ENCODE results near the gene UBE2N.

The UBE2N gene

DNA sequence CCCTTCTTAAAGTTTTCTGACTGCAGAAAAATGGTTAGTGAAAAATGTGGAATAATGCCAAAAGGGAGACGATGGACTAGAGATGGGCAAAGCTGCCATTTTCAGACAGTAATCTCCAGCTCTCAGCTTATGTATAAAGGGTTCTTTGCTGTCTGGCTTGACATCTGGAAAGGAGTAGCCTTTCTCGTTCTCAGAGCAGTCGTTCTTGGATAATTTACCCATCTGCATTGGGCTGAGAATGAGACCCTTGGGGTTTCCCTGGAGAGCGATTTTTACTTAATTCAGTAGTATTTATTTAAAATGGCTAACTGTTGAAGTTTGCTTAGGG is 62.8 kb downstream of the UBE2N start:
- DNase-seq, result no peak

DNA sequence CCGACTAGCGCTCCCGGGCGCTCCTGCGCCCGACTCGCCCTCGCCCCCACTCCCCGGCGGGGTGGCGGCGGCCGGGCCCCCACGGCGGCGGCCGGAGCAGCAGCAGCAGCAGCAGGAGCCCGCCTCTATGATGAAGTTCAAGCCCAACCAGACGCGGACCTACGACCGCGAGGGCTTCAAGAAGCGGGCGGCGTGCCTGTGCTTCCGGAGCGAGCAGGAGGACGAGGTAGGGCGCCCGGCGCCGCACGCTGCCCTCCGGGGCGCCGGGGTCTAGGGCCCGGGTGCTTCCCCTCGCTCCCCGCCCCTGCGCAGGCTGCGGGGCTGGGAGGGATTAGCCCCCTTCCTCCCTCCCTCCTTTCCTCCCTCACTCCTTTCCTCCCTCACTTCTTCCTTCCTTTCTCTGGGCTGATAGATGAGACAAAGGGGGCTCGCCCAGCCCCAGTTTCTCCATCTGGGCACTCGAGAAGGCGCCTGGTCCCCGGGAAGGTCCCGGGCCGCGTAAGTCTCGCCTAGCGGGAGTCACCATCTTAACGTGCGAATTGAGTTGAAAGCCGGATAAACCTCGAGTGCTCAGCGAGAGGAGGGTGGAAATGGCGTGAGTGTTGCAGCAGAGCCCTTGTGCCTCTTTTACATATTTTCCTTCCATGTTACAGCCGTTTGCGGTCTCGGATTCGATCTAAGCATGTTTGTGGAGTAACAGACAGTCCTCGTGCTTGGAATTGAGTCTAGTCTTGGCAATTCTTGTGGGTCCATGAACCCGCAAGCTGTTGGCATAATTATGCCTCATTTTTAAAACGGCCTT is 63.4 kb downstream of the UBE2N start:
- peak; percentile 72 for DNase-seq

GRCh38 chr12:93377252-93378195 is 64.2 kb downstream of the UBE2N start, which contains the start of gene NUDT4:
Gene NUDT4 (plus strand): TSS chr12:93377925. CDS start chr12:93378323, 398 bp downstream.
- peak; percentile 98 for DNase-seq

- no peak for DNase-seq
These were observed 65.1 kb downstream of the UBE2N start for GRCh38 chr12:93376436-93377251.

DNA sequence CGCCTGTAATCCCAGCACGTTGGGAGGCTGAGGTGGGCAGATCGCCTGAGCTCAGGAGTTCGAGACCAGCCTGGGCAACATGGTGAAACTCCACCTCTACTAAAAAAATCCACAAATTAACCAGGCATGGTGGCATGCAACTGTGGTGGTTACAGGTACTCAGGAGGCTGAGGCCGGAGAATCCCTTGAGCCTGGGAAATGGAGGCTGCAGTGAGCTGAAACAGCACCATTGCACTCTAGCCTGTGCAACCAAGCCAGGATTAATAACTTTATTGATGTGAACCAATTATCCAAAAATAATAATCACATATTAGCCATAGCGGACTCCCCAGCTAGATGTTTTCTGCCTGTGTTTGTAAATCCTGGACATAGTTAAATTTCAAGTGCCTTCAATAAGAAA is 65.8 kb downstream of the UBE2N start:
- DNase-seq, result no peak

- DNase-seq, result no peak
These were observed 67.6 kb downstream of the UBE2N start for GRCh38 chr12:93373961-93374656.

- no peak for DNase-seq
These were observed 70.8 kb downstream of the UBE2N start for GRCh38 chr12:93370947-93371346.

DNA sequence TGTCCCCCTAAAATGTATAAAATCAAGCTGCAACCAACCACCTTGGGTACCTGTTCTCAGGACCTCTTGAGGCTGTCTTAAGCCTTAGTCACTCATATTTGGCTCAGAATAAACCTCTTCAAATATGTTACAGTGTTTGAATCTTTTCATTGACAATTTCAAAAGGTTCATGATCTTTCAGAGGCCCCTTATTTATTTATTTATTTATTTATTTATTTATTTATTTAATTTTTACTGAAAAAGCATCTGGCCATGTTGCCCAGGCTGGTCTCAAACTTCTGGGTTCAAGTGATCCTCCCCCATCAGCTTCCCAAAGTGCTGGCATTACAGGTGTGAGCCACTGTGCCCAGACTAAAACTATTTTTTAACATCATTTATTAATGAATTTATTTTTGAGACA is 72.2 kb downstream of the UBE2N start:
- no peak for DNase-seq

DNA sequence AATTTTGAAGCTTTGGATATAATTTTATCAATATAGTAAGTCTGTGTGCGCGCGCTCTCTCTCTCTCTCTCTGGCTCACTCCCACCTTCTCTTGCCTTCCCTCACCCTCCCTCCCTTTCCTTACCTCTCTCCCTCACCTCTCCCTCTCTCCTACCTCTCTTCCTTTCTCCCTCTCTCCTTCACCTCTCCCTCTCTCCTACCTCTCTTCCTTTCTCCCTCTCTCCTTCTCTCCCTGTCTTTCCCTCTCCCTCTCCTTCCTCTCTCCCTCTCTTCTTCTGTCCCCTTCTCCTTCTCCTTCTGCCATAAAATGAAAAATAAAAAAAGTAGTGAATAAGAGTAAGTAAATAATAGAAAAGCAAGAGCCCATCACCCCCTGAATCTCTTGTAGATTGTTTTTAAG is 73.0 kb downstream of the UBE2N start:
- DNase-seq, result no peak

- DNase-seq, result no peak
These were observed 75.3 kb downstream of the UBE2N start for GRCh38 chr12:93366422-93366821.

GRCh38 chr12:93365616-93366405 is 75.9 kb downstream of the UBE2N start:
- DNase-seq, result no peak

- DNase-seq, result no peak
These were observed 77.9 kb downstream of the UBE2N start for GRCh38 chr12:93363841-93364297.

DNA sequence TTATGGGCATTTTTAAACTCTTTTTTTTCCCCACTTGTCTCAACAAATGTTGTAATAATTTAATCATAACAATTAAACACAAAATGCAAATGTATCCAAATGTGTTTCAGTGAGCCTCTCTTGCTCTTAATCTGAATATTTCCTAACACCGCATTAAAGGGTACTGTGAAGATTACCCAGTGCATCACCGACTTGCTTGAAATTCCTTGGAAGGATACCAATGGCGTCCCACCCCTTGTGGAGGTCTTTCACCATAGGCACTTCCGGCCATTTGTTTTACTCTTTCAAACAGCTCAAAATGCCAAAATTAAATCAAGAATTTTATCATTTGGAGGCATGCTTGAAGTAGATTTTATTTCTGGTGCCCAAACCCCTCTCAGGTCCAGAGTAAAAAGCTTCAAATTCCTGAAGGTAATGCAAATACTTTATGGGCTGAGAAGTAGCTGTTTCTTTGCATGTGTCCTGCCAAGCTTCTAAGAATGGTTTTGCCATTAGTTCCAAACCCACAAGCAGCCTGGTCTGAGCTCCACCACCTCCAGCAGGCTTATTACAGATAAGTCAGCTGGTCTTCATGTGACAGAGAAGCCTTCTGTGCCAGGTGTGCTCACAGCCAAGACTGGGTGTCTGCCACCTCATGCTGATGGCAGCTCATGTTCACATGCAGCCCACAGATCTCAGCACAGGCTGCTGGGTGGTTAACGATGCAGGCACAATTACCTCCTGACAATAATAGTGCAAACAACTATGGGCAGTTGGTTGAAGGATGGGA is 80.4 kb downstream of the UBE2N start:
- DNase-seq, result no peak

- no peak for DNase-seq
These were observed 81.1 kb downstream of the UBE2N start for GRCh38 chr12:93360688-93361087.

DNA sequence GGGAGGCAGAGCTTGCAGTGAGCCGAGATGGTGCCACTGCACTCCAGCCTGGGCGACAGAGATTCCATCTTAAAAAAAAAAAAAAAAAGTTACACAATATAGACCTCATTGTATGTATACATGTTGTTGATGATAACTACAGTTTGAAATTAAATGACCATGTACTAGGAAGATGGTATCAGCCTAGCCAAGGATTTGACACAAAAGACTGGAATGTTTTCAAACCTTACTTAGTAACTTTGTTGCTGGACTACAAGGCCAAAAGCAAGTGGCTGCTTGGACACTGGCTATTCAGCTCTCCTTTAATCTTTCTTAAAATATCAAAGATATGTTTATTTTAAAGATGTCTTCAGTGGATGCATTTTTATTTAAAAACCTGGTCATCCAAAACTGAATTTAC is 82.9 kb downstream of the UBE2N start:
- DNase-seq, result no peak

- DNase-seq, result no peak
These were observed 83.7 kb downstream of the UBE2N start for GRCh38 chr12:93358058-93358457.

DNA sequence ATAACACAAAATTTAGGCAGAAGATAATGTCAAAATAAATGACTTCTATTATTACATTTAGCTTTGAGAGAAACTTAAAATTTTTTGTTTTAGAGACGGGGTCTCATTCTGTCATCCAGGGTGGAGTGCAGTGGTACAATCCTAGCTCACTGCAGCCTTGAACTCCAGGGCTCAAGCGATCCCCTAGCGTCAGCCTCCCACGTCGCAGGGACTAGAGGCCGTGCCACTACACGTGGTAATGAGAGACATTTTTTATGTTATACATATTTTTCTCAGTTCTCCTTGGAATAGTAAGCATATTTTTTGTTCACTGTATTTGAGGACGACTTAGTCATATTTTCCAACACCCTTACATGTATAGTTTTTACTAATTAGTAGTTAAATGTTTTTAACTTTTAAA is 85.5 kb downstream of the UBE2N start:
- DNase-seq, result no peak
